HepG2 (cell line): ENCODE measurements around the gene HELZ. TPM values are rescaled to one million over a fixed set of nuclear protein-coding genes. Genes with fewer than 3 reads are reported as not detected.

Experiments
- ATAC-seq: fragments of 200-7000 bp; cut with Tn5 transposase; 3 replicates; pipeline ENCODE4 v1.9.1; 2020; ENCODE audit warnings: mild to moderate bottlenecking, moderate library complexity
- BruUV-seq: library from RNA; stranded (reverse); fragments of 400-500 nt; replicated peaks from 2 replicates; lab custom pipeline; 2021; lab: Mats Ljungman, UMichigan
- CTCF ChIA-PET: fragments of 300-600 bp; formaldehyde crosslinking; extraction: SDS; loops from one replicate; lab custom pipeline; 2021; ENCODE audit warnings: low total read pairs, inconsistent platforms, low intra/inter-chr PET ratio; lab: Yijun Ruan, JAX
- POLR2A ChIA-PET: fragments of 350-600 bp; sonication (Branson Sonifier 250); formaldehyde crosslinking; loops from one replicate; lab custom pipeline; 2020; ENCODE audit warnings: antibody characterized with exemption, inconsistent platforms; lab: Yijun Ruan, JAX
- DNase-seq: peaks from one replicate; pipeline ENCODE4 v3.0.0-alpha.2; 2015; ENCODE audit warnings: low spot score
- FAIRE-seq: peaks from 3 replicates; lab custom pipeline; 2011; peaks lifted over from hg19 to GRCh38; lab: Jason Lieb, UNC
- H2AFZ ChIP-seq: one replicate; pipeline ENCODE4 v1.6.1; 2011; ENCODE audit warnings: low read length, inconsistent platforms
- H3K27ac ChIP-seq: fragments of 300-600 bp; 3 replicates; pipeline ENCODE4 v1.8.0; 2011; ENCODE audit warnings: mixed run types, mild to moderate bottlenecking, mixed read lengths, low read length, inconsistent platforms; ENCODE audit not compliant: insufficient read depth; ENCODE audit errors: extremely low read length
- H3K27me3 ChIP-seq, 2 experiments: fragments of 200-600 bp in 1 of 2; 2 replicates in 1 of 2; 3 replicates in 1 of 2; pipeline versions ENCODE4 v1.6.0 to v1.8.0; 2011; ENCODE audit warnings: low read length in 2 of 2, mild to moderate bottlenecking in 2 of 2, moderate library complexity in 2 of 2, inconsistent platforms in 1 of 2; ENCODE audit not compliant: insufficient read depth in 2 of 2, control insufficient read depth in 1 of 2
- H3K36me3 ChIP-seq, 2 experiments: fragments of 200-600 bp in 1 of 2; replicated peaks in 1 of 2; 2 replicates in 1 of 2; 3 replicates in 1 of 2; pipeline versions ENCODE4 v1.5.1 to v1.8.0; 2011; ENCODE audit warnings: low read length in 2 of 2, inconsistent platforms in 1 of 2; ENCODE audit not compliant: insufficient read depth in 2 of 2, control insufficient read depth in 1 of 2
- H3K4me1 ChIP-seq: 2 replicates; pipeline ENCODE4 v1.5.1; 2012; ENCODE audit warnings: low read length, inconsistent platforms; ENCODE audit not compliant: insufficient read depth
- H3K4me2 ChIP-seq: 2 replicates; pipeline ENCODE4 v1.6.0; 2011; ENCODE audit warnings: low read depth, low read length, inconsistent platforms
- H3K4me3 ChIP-seq, 3 experiments: fragments of 200-600 bp in 1 of 3; sonication (generic), shearing (Covaris generic) in 1 of 3; replicated peaks in 1 of 3; 2 replicates each; pipeline ENCODE4 v1.5.1; 2011 to 2016; ENCODE audit warnings: low read length in 3 of 3, inconsistent platforms in 2 of 3, low read depth in 2 of 3, mild to moderate bottlenecking in 2 of 3, control low read depth in 1 of 3, mixed read lengths in 1 of 3; ENCODE audit not compliant: insufficient read depth in 1 of 3
- H3K79me2 ChIP-seq: one replicate; pipeline ENCODE4 v1.6.1; 2011; ENCODE audit warnings: low read length, inconsistent platforms; ENCODE audit not compliant: insufficient read depth
- H3K9ac ChIP-seq: 2 replicates; pipeline ENCODE4 v1.6.0; 2011; ENCODE audit warnings: mild to moderate bottlenecking, low read depth, low read length, inconsistent platforms; ENCODE audit not compliant: insufficient read depth
- H3K9me3 ChIP-seq: 2 replicates; pipeline ENCODE4 v1.5.1; 2012; ENCODE audit warnings: mild to moderate bottlenecking, low read length
- H4K20me1 ChIP-seq: 2 replicates; pipeline ENCODE4 v1.6.0; 2011; ENCODE audit warnings: inconsistent platforms, mild to moderate bottlenecking, low read length, moderate library complexity; ENCODE audit not compliant: insufficient read depth
- ELF1 ChIP-seq: sonication (generic); formaldehyde crosslinking; IDR thresholded peaks from 2 replicates; pipeline ENCODE4 v1.4.0; 2020; ENCODE audit warnings: missing genetic modification reagents
- ELF4 ChIP-seq: sonication (generic); formaldehyde crosslinking; IDR thresholded peaks from 2 replicates; pipeline ENCODE4 v1.5.0; 2020; ENCODE audit warnings: missing genetic modification reagents, mild to moderate bottlenecking, moderate library complexity, borderline replicate concordance
- FIP1L1 ChIP-seq: fragments of 200-400 bp; formaldehyde crosslinking; IDR thresholded peaks from 2 replicates; pipeline ENCODE4 v1.6.1; 2018; ENCODE audit warnings: low read depth, mild to moderate bottlenecking, low read length, moderate library complexity, borderline replicate concordance; ENCODE audit not compliant: insufficient read depth
- GMEB1 ChIP-seq: sonication (generic); formaldehyde crosslinking; IDR thresholded peaks from 2 replicates; pipeline ENCODE4 v1.5.1; 2020; ENCODE audit warnings: missing genetic modification reagents, mild to moderate bottlenecking, borderline replicate concordance
- SIX4 ChIP-seq: sonication (generic); formaldehyde crosslinking; IDR thresholded peaks from 2 replicates; pipeline ENCODE4 v1.4.0; 2020; ENCODE audit warnings: missing genetic modification reagents
- ZBTB2 ChIP-seq: sonication (generic); formaldehyde crosslinking; IDR thresholded peaks from 2 replicates; pipeline ENCODE4 v1.8.0; 2022; ENCODE audit warnings: low read depth, missing genetic modification reagents
- ZBTB20 ChIP-seq: sonication (generic); formaldehyde crosslinking; IDR thresholded peaks from 2 replicates; pipeline ENCODE4 v1.8.1; 2023; ENCODE audit warnings: missing genetic modification reagents, low read depth, mild to moderate bottlenecking, borderline replicate concordance
- ZBTB3 ChIP-seq: sonication (generic); formaldehyde crosslinking; IDR thresholded peaks from 2 replicates; pipeline ENCODE4 v1.4.0; 2020; ENCODE audit warnings: low read depth, mild to moderate bottlenecking, moderate library complexity, missing genetic modification reagents, borderline replicate concordance
- ZFP82 ChIP-seq: sonication (generic); formaldehyde crosslinking; IDR thresholded peaks from 2 replicates; pipeline ENCODE4 v1.5.1; 2020; ENCODE audit warnings: mild to moderate bottlenecking, missing genetic modification reagents, borderline replicate concordance
- ZNF441 ChIP-seq: sonication (generic); formaldehyde crosslinking; IDR thresholded peaks from 2 replicates; pipeline ENCODE4 v1.7.0; 2021; ENCODE audit warnings: missing genetic modification reagents, borderline replicate concordance
- ZNF510 ChIP-seq: sonication (generic); formaldehyde crosslinking; IDR thresholded peaks from 2 replicates; pipeline ENCODE4 v1.4.0; 2020; ENCODE audit warnings: low read depth, mild to moderate bottlenecking, missing genetic modification reagents
- ZXDC ChIP-seq: sonication (generic); formaldehyde crosslinking; IDR thresholded peaks from 2 replicates; pipeline ENCODE4 v1.5.0; 2020; ENCODE audit warnings: mild to moderate bottlenecking, missing genetic modification reagents
- WGBS: methylation state at CpG from one replicate; pipeline ENCODE4 v1.1.6; 2017; ENCODE audit warnings: low lambda C conversion rate; 5-methylcytosine and 5-hydroxymethylcytosine counted together
- in situ Hi-C: cut with HindIII; loops from 2 replicates; pipeline ENCODE4 v1.10.0; 2017; ENCODE audit warnings: low pct_unique_long_range_greater_than_20kb; ENCODE audit not compliant: extremely low pct_ligation_motif_present
- intact Hi-C: fragments of 100-400 bp; cut with micrococcal nuclease; formaldehyde crosslinking; loops from one replicate; pipeline ENCODE4 v1.10.0; 2022; ENCODE audit not compliant: unreplicated experiment
- polyA plus RNA-seq, 8 experiments: library from polyadenylated mRNA; depleted of rRNA in 3 of 8; stranded (reverse) in 7 of 8; unstranded in 1 of 8; fragments of >200 nt; fragmentation: Illumina TruSeq in 4 of 8; extraction: Trizol in 4 of 8; gene quantifications; 2 replicates each; pipeline versions ENCODE4 v1.2.1 to v1.2.3, GENCODE V29; 2011 to 2016; ENCODE audit warnings: low read depth in 4 of 8, missing spikeins in 1 of 8, mixed read lengths in 1 of 8; ENCODE audit not compliant: insufficient read depth in 1 of 8
- total RNA-seq, 5 experiments: library from RNA; depleted of rRNA; stranded (reverse); fragments of >200 nt; fragmentation: Illumina TruSeq; extraction: Trizol; gene quantifications; 2 replicates each; pipeline ENCODE4 v1.2.3, GENCODE V29; 2016; ENCODE audit warnings: low read depth in 1 of 5
- TF ChIP-seq, protein P1 (sequence below): sonication (generic); formaldehyde crosslinking; IDR thresholded peaks from 2 replicates; pipeline ENCODE4 v1.4.0; 2020; ENCODE audit warnings: missing genetic modification reagents

The HELZ gene
- total and polyA plus RNA-seq, 2 of the 13 experiments (the other 11 are each of a cell fraction or from before 2014, with no cell fraction given) = 35.3 to 52.4 TPM

DNA sequence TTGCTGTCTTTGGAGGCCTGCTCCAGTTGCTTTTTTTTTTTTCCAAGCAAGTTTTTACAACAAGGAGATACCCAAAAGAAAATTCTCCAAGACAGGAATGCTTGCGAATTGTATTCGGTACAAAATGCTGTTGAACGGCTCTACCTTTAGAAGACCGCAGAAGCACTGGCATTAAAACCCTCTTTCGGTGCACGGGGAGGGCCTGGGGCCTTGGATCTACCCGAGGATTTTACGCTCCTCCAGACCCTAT is 1.3 kb upstream of the HELZ start (continued):
- no peak for TF ChIP-seq ZXDC (CRISPR knock-in tag)
- no peak for TF ChIP-seq ZBTB3 (CRISPR knock-in tag)

DNA sequence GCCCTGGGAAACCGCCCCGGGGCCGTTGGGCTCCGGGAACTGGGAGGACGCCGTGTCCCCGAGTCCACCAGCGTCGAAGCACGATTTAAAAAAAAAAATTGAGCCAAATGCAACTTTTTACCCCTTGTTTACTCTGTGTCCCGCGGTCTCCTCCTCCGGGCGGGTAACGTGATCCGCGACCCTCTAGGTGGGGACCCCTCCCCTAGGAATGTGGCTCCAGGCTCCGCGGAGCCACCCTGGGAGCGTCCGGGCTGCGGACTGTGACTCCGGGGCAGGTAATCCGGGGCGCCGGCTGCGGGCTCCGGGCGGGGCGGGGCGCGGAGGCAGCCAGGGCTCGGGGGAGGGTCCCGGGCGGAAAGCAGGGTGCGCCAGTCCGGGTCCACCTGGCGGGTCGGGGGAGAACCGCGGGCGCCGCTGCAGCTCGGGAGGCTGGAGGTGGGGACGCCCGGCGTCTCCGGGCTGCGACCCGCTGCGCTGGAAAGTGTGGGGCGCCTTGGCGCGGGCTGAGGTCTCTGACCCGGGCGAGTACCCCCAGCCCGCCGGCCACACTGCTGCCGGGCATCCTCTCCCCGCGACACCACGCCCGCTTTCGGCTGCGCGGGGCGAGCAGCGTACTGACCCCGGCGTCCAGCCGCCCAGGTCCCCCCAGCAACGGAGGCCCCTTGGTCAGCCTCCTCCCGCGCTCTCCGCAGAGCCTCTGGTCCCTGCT is 852 bp upstream of the HELZ start:
- in situ Hi-C loops (no loop called here), intact Hi-C loops (loop anchor here (2.0 to 10.0 kb wide), 2 partner anchors 47 to 119 kb away; partner anchors contain the start of gene PSMD12)
- peaks cover 0 to 4% of the 10 kb centered on the region in 2 experiments; a peak in 4 of 5 replicates for H3K36me3 ChIP-seq
- FAIRE-seq (no peak), ATAC-seq (peak; percentile 72), DNase-seq (peak; percentile 81)
- H3K79me2 ChIP-seq = peaks cover 49% of the 10 kb centered on the region
- H4K20me1 ChIP-seq = peaks cover 28% of the 10 kb centered on the region
- H3K9me3 ChIP-seq = no peaks in the 10 kb centered on the region
- POLR2A ChIA-PET = interaction anchor here (0.6 to 1.4 kb wide), 8 partner anchors 9 to 95 kb away, joined by 3 to 5 read pairs (median 3); no protein-coding TSS in a partner anchor
- peak overlapping the region; percentile 98 for H3K9ac ChIP-seq
- H3K4me2 ChIP-seq = peak overlapping the region; percentile 90
- CTCF ChIA-PET = no interaction called here
- under 1% methylated on average over 50 of the region's 75 CpGs for WGBS
- peaks cover 59% of the 10 kb centered on the region for H3K4me1 ChIP-seq
- H3K27me3 ChIP-seq = no peaks in the 10 kb centered on the region; a peak in 1 of 5 replicates
- H2AFZ ChIP-seq = no peak overlapping the region
- peak overlapping the region; percentile 98 for H3K27ac ChIP-seq
- peak overlapping the region; percentile 87 to 93 (median 91) for H3K4me3 ChIP-seq
- BruUV-seq = no TSS peak
- TF ChIP-seq ZBTB2 (0 out of 2 replicates have a peak, but pooled peaks have one; percentile 13), ELF4 (CRISPR knock-in tag) (peak; percentile 55; the same call in 1 of the 2 replicates), ELF1 (CRISPR knock-in tag) (no peak), GMEB1 (CRISPR knock-in tag) (no peak), ZBTB20 (CRISPR knock-in tag) (0 out of 2 replicates have a peak, but pooled peaks have one; percentile 5), ZNF441 (CRISPR knock-in tag) (no peak), ZNF510 (no peak; the same call in 1 of the 2 replicates), ZFP82 (CRISPR knock-in tag) (no peak), SIX4 (CRISPR knock-in tag) (peak; percentile 75), FIP1L1 (no peak)
- TF ChIP-seq, protein P1, sequence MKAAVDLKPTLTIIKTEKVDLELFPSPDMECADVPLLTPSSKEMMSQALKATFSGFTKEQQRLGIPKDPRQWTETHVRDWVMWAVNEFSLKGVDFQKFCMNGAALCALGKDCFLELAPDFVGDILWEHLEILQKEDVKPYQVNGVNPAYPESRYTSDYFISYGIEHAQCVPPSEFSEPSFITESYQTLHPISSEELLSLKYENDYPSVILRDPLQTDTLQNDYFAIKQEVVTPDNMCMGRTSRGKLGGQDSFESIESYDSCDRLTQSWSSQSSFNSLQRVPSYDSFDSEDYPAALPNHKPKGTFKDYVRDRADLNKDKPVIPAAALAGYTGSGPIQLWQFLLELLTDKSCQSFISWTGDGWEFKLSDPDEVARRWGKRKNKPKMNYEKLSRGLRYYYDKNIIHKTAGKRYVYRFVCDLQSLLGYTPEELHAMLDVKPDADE (CRISPR knock-in tag) = peak; percentile 57; the same call in 1 of the 2 replicates
